ENCODE measurements around the gene FSTL3. TPM values are rescaled to one million over a fixed set of nuclear protein-coding genes. Genes with fewer than 3 reads are reported as not detected.

The FSTL3 gene
- total and polyA plus RNA-seq, 2 of the 8 experiments (the other 6 are each of a cell fraction or from before 2014, with no cell fraction given), result 8.1 to 11.8 TPM

DNA sequence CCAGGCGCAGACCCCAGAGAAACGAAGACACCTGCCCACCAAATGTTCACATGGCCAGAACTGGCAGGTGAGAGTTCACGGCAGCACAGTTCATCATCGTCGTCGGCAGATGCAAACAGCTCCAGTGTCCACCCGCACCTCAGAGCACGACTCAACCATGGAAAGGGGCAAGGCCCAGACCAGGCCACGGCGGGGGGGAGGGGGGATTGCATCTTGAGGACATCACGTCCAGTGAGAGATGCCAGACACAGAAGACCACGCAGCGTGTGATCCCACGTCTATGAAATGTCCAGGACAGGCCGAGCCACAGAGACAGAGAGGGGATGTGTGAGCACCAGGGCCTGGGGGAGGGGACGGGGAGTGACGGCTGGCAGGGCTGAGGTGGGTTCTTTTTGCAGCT is 20.5 kb upstream of the FSTL3 start (continued):
- TF ChIP-seq, protein P1, sequence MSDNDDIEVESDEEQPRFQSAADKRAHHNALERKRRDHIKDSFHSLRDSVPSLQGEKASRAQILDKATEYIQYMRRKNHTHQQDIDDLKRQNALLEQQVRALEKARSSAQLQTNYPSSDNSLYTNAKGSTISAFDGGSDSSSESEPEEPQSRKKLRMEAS (IDR thresholded peaks at IDR 0.05), result no peak
- no peak for TF ChIP-seq HDAC2 (IDR thresholded peaks at IDR 0.05; ENCODE audit: borderline replicate concordance in 1 of 2, low read depth in 2 of 2, low read length in 2 of 2)
- TF ChIP-seq SUZ12 (IDR thresholded peaks at IDR 0.05; ENCODE audit: low read length), result no peak
- TF ChIP-seq POLR2A (IDR thresholded peaks at IDR 0.05; ENCODE audit: control extremely low read depth in 1 of 2, low read depth in 2 of 2, low read length in 2 of 2), result no peak
- no peak for TF ChIP-seq EP300 (IDR thresholded peaks at IDR 0.05; ENCODE audit: borderline replicate concordance in 1 of 2, low read depth in 2 of 2, low read length in 2 of 2)
- TF ChIP-seq SIRT6 (IDR thresholded peaks at IDR 0.05; ENCODE audit: low read length), result no peak
- no peak for TF ChIP-seq PHF8 (conservative IDR thresholded peaks at IDR 0.05; ENCODE audit: low read depth, low read length)
- no peak for TF ChIP-seq CTBP2 (IDR thresholded peaks at IDR 0.05; ENCODE audit: borderline replicate concordance, insufficient read depth, insufficient read length, low read length)
